KMS-11 (cell line): ENCODE data around the gene MS4A13.
A peak's percentile ranks its signal among the peaks of the same experiment; 100 is the strongest.

Source experiments
- H2AFZ ChIP-seq: fragments of 200-600 bp; sonication (generic); 2 replicates; pipeline ENCODE4 v1.6.1; 2016; ENCODE audit warnings: antibody characterized with exemption, mixed run types, low read depth
- H3K27ac ChIP-seq: fragments of 200-600 bp; sonication (generic); 2 replicates; pipeline ENCODE4 v1.6.1; 2016; ENCODE audit warnings: mild to moderate bottlenecking, mixed run types
- H3K27me3 ChIP-seq: fragments of 200-600 bp; sonication (generic); 2 replicates; pipeline ENCODE4 v1.6.1; 2017; ENCODE audit warnings: mild to moderate bottlenecking, low read depth, mixed run types, moderate library complexity; ENCODE audit not compliant: insufficient read depth
- H3K36me3 ChIP-seq: fragments of 200-600 bp; sonication (generic); 2 replicates; pipeline ENCODE4 v1.6.1; 2017; ENCODE audit warnings: mild to moderate bottlenecking, mixed run types; ENCODE audit not compliant: insufficient read depth
- H3K4me1 ChIP-seq: fragments of 200-600 bp; sonication (generic); 2 replicates; pipeline ENCODE4 v1.6.1; 2016; ENCODE audit warnings: mild to moderate bottlenecking, low read depth, mixed run types; ENCODE audit not compliant: poor library complexity, severe bottlenecking
- H3K4me2 ChIP-seq: fragments of 200-600 bp; sonication (generic); 2 replicates; pipeline ENCODE4 v1.7.0; 2016; ENCODE audit warnings: mild to moderate bottlenecking, mixed run types
- H3K4me3 ChIP-seq: fragments of 200-600 bp; sonication (generic); IDR thresholded peaks from 2 replicates; pipeline ENCODE4 v1.6.1; 2017; ENCODE audit warnings: low read depth, low read length, mixed read lengths; ENCODE audit not compliant: insufficient read depth
- H3K79me2 ChIP-seq: fragments of 200-600 bp; sonication (generic); 2 replicates; pipeline ENCODE4 v1.6.1; 2016; ENCODE audit warnings: low read depth, mixed run types; ENCODE audit not compliant: insufficient read depth
- H3K9ac ChIP-seq: fragments of 200-600 bp; sonication (generic); 2 replicates; pipeline ENCODE4 v1.6.1; 2016; ENCODE audit warnings: mild to moderate bottlenecking, mixed run types
- H4K20me1 ChIP-seq: fragments of 200-600 bp; sonication (generic); 2 replicates; pipeline ENCODE4 v1.6.1; 2016; ENCODE audit warnings: mild to moderate bottlenecking, mixed run types; ENCODE audit not compliant: insufficient read depth
- CTCF ChIP-seq: fragments of 200-600 bp; sonication (generic); conservative IDR thresholded peaks from 2 replicates; pipeline ENCODE4 v1.6.1; 2017; ENCODE audit warnings: low read depth, mild to moderate bottlenecking, antibody characterized with exemption, low read length, moderate library complexity, mixed read lengths

Gene MS4A13

DNA sequence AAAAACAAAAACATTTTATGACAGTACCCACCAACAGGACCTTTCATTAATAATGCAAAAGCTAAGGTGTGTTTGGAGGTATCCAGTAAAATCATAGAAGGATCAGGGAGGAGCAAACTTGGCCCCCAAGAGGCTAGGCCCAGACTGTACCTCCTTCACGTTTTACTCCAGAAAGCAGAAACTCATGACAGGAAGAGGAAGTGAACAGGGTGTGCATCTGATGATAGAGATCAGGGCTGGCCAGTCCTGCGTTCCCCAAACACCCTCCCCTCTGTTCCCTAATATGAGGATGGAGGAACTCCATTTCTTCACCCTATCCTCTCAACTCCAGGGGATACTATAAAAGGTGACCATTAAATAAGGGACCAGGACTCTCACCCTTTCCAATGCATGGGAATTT, 32.8 kb upstream of the MS4A13 start:
- Histone ChIP-seq H3K27me3 (no peaks in the 10 kb centered on the region), H4K20me1 (no peaks in the 10 kb centered on the region), H2AFZ (no peak overlapping the region), H3K4me3 (no peak overlapping the region), H3K79me2 (no peaks in the 10 kb centered on the region), H3K9ac (no peak overlapping the region), H3K27ac (no peak overlapping the region), H3K4me1 (peaks cover 3% of the 10 kb centered on the region), H3K36me3 (no peaks in the 10 kb centered on the region), H3K4me2 (no peak overlapping the region)
- no peak for TF ChIP-seq CTCF

DNA sequence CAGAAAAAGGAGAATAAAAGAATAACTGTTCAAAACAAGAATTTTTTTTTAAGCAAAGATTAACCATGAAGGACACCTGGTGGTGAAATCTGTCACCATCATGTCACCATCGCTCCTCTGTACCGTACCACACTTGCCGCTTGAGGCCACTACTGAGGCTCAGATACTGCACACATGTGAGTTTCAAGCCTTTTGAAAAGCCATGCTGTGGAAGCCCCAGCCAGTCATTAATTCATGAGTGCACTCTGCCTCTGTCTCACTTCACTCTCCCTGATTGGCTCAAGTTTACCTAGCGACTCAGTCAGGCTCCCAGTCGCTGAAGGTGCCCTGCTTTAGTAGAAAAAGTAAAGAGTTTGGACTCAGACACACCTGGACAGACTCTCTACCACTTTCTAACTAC, 29.2 kb upstream of the MS4A13 start:
- H3K4me1 ChIP-seq = peaks cover 3% of the 10 kb centered on the region
- peak overlapping the region; percentile 38; the same call in 1 of the 2 replicates for H2AFZ ChIP-seq
- TF ChIP-seq CTCF = peak; percentile 85
- no peak overlapping the region for H3K4me2 ChIP-seq
- H3K36me3 ChIP-seq = no peaks in the 10 kb centered on the region
- no peaks in the 10 kb centered on the region for H3K79me2 ChIP-seq
- no peak overlapping the region for H3K9ac ChIP-seq
- no peak overlapping the region for H3K27ac ChIP-seq
- H4K20me1 ChIP-seq = no peaks in the 10 kb centered on the region
- H3K27me3 ChIP-seq = no peaks in the 10 kb centered on the region
- no peak overlapping the region for H3K4me3 ChIP-seq

DNA sequence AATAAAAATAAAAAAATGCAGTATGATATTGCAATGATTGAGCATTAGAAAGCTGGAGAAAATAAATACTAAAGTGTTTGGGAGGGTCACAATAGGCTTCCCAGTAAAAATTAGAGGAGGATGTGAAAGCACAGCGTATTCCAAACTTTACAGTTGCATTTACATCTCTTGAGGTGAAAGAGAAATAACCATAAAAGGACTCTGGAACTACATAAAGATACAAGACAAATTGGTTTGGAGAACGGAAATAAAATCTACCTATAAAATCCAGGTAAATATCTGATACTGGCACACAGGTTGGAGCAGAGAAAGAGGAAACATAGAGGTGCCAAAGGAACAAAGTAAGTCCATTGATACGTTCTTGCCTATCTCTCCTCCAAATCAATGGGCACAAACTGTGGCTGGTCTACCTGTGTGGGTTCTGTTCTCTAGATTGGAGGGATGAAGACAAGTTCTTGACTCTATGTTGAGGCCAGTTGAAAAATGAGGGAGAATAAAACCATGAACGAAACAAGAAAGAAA, 22.6 kb upstream of the MS4A13 start, which contains the start of gene MS4A12:
Gene MS4A12 (plus strand): TSS at position 291 of the 522 bp plus-strand sequence. CDS start 4,541 bp downstream, outside the sequence.
- H2AFZ ChIP-seq = no peak within 1 kb of the TSS
- no peak within 1 kb of the TSS for H3K9ac ChIP-seq
- TF ChIP-seq CTCF = no peak
- H3K4me1 ChIP-seq = no peaks in the 10 kb centered on the region
- no peak within 1 kb of the TSS for H3K4me3 ChIP-seq
- H3K36me3 ChIP-seq = no peaks in the 10 kb centered on the region
- H3K79me2 ChIP-seq = no peaks in the 10 kb centered on the region
- H4K20me1 ChIP-seq = no peaks in the 10 kb centered on the region
- no peaks in the 10 kb centered on the region for H3K27me3 ChIP-seq
- no peak within 1 kb of the TSS for H3K27ac ChIP-seq
- no peak within 1 kb of the TSS for H3K4me2 ChIP-seq

- H2AFZ ChIP-seq = no peak overlapping the region
- no peak overlapping the region for H3K4me3 ChIP-seq
- no peak overlapping the region for H3K4me2 ChIP-seq
- no peaks in the 10 kb centered on the region for H3K36me3 ChIP-seq
- H3K4me1 ChIP-seq = no peaks in the 10 kb centered on the region
- no peaks in the 10 kb centered on the region for H3K79me2 ChIP-seq
- no peak for TF ChIP-seq CTCF
- H4K20me1 ChIP-seq = no peaks in the 10 kb centered on the region
- no peak overlapping the region for H3K27ac ChIP-seq
- no peak overlapping the region for H3K9ac ChIP-seq
- H3K27me3 ChIP-seq = no peaks in the 10 kb centered on the region
These were observed 21.7 kb upstream of the MS4A13 start for GRCh38 chr11:60493454-60493853.
